H1 (cell line): Measurements from ENCODE around the gene XPNPEP1. TPM values are rescaled to one million over a fixed set of nuclear protein-coding genes. Genes with fewer than 3 reads are reported as not detected.

Experiments used
- BCL11A ChIP-seq, 2 experiments: IDR thresholded peaks; one replicate each; pipeline ENCODE4 v1.6.1; 2011; ENCODE audit warnings: low read depth in 2 of 2, low read length in 2 of 2, mild to moderate bottlenecking in 2 of 2
- KDM5A ChIP-seq: fragments of 200-600 bp; IDR thresholded peaks from 2 replicates; pipeline ENCODE4 v1.7.1; 2012; ENCODE audit warnings: mild to moderate bottlenecking, low read length, inconsistent platforms, mixed read lengths
- polyA plus RNA-seq, 7 experiments: library from polyadenylated mRNA; depleted of rRNA in 3 of 7; stranded (reverse) in 5 of 7; unstranded in 2 of 7; fragments of >200 nt in 5 of 7; fragments of 200-250 nt in 2 of 7; gene quantifications; 1 replicate in 5 of 7; 2 replicates in 1 of 7; 4 replicates in 1 of 7; pipeline versions ENCODE4 v1.2.1 to v1.2.3, GENCODE V29; 2011 to 2013; ENCODE audit warnings: missing spikeins in 2 of 7, mixed read lengths in 2 of 7
- total RNA-seq: library from RNA; stranded (reverse); fragmentation: NEBNext Ultra II Directional; extraction: Animal tissue kit (Norgen Biotek cat#: 25700); gene quantifications from 2 replicates; pipeline ENCODE4 v1.2.1, GENCODE V29; 2021
- TF ChIP-seq, protein P1 (sequence below): fragments of 300-600 bp; sonication (generic); IDR thresholded peaks from 2 replicates; pipeline ENCODE4 v1.7.1; 2012; ENCODE audit warnings: low read length, moderate library complexity, mild to moderate bottlenecking, inconsistent platforms; ENCODE audit not compliant: insufficient replicate concordance

The XPNPEP1 gene
- total and polyA plus RNA-seq, 2 of the 8 experiments (the other 6 are each of a cell fraction or from before 2014, with no cell fraction given), result 61.1 to 201 TPM

DNA sequence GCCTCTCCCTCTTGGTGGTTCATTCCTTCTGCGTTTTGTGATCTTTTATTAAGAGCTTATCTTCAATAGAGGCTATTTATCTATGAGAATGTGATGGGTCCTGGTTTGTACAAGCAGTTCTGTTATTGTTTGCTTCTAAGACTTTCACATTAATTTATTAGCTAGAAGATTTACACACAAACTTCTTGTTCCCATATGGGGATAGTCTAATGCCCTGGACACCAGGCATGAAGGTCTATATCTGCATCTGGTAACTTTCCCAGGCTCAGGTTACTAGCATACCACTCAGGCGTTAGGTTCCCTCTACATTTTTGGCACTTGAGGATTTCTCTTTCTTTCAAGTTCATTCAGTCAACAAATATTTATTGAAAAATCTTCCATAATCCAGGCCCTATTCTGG is 7.7 kb downstream of the XPNPEP1 start (continued):
- TF ChIP-seq, protein P1, sequence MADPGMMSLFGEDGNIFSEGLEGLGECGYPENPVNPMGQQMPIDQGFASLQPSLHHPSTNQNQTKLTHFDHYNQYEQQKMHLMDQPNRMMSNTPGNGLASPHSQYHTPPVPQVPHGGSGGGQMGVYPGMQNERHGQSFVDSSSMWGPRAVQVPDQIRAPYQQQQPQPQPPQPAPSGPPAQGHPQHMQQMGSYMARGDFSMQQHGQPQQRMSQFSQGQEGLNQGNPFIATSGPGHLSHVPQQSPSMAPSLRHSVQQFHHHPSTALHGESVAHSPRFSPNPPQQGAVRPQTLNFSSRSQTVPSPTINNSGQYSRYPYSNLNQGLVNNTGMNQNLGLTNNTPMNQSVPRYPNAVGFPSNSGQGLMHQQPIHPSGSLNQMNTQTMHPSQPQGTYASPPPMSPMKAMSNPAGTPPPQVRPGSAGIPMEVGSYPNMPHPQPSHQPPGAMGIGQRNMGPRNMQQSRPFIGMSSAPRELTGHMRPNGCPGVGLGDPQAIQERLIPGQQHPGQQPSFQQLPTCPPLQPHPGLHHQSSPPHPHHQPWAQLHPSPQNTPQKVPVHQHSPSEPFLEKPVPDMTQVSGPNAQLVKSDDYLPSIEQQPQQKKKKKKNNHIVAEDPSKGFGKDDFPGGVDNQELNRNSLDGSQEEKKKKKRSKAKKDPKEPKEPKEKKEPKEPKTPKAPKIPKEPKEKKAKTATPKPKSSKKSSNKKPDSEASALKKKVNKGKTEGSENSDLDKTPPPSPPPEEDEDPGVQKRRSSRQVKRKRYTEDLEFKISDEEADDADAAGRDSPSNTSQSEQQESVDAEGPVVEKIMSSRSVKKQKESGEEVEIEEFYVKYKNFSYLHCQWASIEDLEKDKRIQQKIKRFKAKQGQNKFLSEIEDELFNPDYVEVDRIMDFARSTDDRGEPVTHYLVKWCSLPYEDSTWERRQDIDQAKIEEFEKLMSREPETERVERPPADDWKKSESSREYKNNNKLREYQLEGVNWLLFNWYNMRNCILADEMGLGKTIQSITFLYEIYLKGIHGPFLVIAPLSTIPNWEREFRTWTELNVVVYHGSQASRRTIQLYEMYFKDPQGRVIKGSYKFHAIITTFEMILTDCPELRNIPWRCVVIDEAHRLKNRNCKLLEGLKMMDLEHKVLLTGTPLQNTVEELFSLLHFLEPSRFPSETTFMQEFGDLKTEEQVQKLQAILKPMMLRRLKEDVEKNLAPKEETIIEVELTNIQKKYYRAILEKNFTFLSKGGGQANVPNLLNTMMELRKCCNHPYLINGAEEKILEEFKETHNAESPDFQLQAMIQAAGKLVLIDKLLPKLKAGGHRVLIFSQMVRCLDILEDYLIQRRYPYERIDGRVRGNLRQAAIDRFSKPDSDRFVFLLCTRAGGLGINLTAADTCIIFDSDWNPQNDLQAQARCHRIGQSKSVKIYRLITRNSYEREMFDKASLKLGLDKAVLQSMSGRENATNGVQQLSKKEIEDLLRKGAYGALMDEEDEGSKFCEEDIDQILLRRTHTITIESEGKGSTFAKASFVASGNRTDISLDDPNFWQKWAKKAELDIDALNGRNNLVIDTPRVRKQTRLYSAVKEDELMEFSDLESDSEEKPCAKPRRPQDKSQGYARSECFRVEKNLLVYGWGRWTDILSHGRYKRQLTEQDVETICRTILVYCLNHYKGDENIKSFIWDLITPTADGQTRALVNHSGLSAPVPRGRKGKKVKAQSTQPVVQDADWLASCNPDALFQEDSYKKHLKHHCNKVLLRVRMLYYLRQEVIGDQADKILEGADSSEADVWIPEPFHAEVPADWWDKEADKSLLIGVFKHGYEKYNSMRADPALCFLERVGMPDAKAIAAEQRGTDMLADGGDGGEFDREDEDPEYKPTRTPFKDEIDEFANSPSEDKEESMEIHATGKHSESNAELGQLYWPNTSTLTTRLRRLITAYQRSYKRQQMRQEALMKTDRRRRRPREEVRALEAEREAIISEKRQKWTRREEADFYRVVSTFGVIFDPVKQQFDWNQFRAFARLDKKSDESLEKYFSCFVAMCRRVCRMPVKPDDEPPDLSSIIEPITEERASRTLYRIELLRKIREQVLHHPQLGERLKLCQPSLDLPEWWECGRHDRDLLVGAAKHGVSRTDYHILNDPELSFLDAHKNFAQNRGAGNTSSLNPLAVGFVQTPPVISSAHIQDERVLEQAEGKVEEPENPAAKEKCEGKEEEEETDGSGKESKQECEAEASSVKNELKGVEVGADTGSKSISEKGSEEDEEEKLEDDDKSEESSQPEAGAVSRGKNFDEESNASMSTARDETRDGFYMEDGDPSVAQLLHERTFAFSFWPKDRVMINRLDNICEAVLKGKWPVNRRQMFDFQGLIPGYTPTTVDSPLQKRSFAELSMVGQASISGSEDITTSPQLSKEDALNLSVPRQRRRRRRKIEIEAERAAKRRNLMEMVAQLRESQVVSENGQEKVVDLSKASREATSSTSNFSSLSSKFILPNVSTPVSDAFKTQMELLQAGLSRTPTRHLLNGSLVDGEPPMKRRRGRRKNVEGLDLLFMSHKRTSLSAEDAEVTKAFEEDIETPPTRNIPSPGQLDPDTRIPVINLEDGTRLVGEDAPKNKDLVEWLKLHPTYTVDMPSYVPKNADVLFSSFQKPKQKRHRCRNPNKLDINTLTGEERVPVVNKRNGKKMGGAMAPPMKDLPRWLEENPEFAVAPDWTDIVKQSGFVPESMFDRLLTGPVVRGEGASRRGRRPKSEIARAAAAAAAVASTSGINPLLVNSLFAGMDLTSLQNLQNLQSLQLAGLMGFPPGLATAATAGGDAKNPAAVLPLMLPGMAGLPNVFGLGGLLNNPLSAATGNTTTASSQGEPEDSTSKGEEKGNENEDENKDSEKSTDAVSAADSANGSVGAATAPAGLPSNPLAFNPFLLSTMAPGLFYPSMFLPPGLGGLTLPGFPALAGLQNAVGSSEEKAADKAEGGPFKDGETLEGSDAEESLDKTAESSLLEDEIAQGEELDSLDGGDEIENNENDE, result no peak
- no peak for TF ChIP-seq KDM5A
- TF ChIP-seq BCL11A (IDR thresholded peaks at IDR 0.05; ENCODE audit: low read depth in 2 of 2, low read length in 2 of 2), result no peak
